T-helper 1 cell (primary cell): ENCODE data around the gene HSD17B2.
"Not testable (repeated sequence)": the region's sequence is repeated elsewhere in the genome, so short reads cannot be mapped to it uniquely, and the experiment has no call there.

Source experiments
- DNase-seq, 5 donors: peaks; one replicate each; pipeline ENCODE4 v3.0.0-alpha.2; 2012 to 2020

HSD17B2 gene

DNA sequence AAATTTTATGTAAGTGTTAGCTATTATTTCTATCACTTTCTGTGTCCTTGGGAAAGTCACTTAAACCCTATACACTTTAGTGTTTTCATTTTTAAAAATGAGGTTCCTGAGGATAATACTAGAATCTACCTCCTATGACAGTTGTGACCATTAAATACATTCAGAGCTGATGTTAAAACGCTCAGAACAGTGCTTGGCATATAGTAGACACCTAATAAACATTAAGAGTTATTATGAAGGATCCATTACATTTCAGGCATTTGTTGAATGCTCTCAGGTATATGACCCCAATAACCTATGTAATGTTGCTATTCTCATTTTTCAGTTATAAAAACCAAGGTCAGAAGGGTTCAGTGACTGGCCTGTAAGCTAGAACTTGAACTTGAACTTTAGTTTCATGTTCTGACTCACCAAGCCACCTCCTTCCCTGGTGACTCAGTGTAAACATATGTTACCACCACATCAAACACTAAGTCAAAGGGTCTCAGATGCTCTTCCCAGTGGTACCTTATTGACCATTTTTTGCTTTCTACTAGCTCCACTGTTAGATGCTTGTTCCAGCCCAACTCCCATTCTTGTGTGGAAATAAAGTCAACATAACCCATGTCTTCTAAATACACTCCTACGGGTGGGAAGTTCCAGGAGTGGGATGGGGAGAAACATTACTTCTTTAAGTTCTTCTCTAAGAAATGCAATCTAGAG, 47.6 kb downstream of the HSD17B2 start:
- peak in 1 of 5 donors; percentile 29 for DNase-seq

DNA sequence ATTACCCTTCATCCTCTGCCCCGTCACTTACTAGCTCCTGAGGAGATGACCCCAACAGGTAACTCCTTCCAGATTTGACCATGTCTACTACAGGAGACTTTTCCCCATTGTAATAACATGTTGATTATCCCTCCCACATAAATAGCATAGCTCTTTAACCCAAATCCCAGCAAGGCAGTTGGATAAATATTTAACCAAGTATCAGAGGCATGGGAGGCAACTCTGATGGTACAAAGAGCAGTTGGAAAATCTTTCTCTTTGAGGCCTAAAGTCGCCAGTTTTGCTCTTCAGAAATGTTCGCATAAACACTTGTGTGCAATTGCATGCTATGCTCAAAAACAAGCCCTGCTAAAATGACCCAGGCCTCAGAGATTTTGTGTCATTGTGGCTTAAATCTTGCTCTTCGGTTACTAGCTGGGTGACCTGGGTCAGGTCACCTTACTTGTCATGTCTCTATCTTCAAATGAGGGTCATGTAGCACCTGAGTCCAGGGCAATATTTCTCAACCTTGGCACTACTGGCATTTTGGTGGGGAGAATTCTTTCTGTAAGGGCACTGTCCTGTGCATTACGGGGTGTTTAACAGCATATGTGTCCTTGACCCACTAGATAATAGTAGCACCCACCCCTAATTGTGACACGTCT, 48.8 kb downstream of the HSD17B2 start:
- DNase-seq: no peak

DNA sequence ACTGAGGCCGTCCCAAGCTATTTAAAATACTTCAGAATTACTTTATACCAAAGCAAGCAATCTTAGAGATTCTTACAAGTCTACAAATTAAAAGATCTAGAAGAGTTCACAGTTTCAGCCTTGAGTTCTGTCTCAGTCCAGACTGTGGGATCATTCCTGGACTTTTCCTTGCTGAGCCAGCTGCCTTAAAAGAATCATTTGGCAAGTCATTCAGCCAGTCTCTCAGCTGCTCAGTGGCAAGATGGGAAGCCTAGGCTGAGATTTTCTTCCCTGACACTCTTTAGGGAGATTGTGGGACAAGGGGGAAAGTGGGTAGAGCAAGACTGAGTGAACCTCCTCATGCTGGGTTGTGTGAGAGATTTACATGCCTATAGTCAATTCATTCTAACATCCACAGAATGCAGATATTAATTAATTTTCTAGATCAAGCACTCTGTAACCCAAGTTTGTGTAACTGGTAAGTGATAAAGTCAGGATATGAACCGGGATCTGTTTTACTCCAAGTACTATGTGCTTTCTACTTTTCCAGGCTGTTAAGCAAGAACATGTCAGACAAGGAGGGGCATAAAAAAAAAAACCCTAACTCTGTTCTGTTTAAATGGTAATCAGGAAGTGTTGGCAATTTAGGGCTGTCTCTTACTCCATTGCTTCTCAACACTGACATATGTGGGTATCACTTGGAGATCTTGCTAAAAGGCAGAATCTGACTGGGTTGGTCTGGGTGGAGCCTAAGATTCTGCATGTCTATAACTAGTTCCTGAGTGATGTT, 50.1 kb downstream of the HSD17B2 start:
- DNase-seq: no peak

DNA sequence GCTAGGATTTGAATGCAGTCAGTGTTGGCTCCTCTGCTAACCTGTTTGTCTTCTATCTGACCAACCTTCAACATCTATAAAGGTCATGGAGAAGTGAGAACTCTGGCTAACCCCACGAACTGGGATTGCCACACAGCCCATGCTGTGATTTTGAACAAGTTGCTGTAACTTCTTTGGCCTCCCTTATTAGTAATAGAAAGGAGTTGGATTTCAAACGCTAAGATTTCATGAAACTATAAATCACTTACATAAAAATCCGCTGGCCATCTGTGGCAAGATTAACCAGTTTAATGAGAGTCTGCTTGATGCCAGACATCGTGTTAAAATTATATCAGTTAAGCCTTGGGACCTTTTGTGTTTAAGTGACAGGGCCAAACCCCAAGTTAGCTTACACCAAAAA, 53.4 kb downstream of the HSD17B2 start:
- DNase-seq: no peak

DNA sequence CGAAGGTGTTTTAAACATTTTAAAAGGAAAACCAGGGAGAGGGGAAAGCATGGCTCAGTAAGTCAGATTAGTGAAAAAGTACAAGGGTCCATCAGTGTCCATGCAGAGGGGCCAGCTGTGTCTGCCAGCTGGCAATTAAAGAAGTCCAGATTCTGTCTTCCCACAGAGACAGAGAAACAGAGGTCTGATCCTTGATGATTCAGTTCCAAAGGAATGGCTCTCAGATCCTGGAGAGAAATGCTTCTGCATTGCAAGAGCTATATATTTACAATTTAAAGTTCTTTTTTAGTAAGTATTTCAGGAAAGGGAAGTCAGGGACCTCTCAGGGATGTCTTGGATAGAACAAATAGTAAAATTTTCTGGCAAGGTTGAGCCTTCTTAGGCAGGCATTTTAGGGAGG, 56.2 kb downstream of the HSD17B2 start:
- no peak for DNase-seq

DNA sequence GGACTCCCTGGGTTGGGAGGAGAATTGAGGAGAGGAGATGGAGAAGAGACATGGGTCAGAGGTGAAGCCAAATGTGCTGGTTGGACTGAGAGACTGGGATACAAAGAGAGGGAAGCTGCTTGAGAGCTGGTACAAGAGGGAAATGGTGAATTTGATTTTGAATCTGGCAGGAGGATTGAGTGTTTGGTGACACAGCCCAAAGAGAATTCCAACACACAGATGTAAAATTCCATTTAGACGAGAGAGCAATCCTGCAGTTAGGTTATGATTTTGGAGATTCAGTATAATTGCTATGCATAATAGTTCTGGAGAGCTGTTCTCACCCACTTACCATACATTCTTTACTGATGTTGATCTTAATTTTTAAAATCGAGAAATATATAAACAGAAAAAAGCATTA, 57.7 kb downstream of the HSD17B2 start:
- DNase-seq: no peak

DNA sequence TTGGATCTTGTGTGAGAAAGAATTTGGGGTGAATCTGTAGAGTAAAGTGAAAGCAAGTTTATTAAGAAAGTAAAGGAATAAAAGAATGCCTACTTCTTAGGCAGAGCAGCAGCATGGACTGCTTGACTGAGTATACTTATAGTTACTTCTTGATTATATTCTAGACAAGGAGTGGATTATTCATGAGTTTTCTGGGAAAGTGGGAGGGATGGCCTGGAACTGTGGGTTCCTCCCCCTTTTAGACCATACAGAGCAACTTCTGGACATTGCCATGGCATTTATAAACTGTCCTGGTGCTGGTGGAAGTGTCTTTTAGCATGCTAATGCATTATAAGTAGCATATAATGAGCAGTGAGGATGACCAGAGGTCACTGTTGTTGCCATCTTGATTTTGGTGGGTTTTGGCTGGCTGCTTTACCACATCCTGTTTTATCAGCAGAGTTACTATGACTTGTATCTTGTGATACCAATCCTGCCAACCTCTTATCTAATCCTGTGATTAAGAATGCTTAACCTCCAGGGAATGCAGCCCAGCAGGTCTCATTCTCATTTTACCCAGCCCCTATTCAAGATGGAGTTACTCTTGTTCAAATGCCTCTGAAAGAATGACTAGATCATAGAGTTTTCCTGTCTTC, 58.7 kb downstream of the HSD17B2 start:
- no peak for DNase-seq

DNA sequence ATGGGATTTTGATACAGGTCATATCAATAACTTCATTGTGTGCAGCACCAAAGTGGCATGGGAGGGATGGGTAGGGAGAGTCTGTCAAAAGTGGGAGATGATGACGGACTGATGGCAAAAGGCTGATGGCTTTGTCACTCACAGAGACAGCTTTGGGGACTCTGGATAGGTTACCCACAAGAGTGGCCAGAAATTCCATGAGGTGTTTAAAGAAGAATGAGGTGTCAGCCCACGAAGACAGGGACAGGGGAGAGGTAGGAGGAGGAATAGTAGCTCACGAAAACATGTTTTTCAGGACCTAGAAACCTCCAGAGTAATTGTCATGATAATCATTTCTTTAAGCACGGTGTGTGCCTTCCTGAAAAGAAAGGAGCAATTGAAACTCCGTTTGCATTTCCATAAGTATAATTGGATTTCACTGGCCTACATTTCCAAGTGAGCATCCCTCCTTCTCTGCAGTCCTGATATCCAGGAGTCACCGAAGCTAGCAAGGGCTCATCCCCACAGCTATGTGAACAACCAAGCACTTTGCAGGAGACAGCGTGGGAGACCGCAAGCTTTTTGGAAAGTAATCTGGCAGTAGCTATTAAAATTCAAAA, 60.0 kb downstream of the HSD17B2 start:
- no peak for DNase-seq

DNA sequence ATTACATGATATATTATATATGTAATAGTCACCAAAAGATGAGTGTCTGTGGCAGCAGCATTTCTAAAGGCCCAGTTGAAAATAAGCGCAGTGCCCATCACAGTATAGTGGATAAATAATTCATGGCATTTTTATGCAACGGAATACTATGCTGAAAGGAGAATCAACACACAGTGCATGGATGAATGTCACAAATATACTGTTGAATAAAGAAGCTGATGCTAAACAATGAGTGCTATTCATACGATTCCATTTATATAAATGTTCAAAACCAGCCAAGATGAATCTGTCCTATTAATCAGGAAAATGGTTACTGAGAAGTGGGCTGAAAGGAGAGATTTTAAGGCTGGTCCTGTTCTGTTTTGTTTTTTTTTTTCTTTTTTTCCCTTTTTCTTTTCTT, 61.6 kb downstream of the HSD17B2 start:
- no peak for DNase-seq

DNA sequence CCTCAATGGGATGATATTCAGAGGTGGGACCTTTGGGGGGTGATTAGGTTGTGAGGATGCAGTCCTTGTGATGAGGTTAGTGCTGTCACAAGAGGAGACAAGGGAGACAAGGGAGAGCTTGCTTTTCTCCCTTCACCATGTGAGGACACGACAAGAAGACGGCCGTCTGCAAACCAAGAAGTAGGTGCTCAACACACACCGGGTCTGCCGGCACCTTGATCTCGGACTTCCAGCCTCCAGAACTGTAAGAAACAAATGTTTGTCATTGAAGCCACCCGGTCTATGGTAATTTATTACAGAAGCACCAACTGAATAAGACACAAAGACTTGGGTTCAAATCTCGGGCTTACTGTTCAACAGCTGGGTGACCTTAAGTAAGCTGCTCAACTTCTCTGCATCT, 70.1 kb downstream of the HSD17B2 start:
- no peak for DNase-seq

DNA sequence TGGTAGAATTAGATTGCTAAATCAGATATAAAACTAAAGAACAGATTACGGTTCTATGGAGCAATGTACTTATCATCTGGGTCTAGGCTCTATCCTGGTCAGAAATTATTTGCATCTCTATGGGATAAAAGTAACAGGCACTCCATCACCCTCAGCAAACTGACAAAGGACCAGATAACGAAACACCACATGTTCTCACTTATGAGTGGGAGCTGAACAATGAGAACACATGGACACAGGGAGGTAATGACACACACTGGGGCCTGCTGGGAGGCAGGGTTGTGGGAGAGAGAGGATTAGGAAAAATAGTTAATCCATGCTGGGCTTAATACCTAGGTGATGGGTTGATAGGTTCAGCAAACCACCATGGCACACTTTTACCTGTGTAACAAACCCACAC, 73.0 kb downstream of the HSD17B2 start:
- no peak for DNase-seq

DNA sequence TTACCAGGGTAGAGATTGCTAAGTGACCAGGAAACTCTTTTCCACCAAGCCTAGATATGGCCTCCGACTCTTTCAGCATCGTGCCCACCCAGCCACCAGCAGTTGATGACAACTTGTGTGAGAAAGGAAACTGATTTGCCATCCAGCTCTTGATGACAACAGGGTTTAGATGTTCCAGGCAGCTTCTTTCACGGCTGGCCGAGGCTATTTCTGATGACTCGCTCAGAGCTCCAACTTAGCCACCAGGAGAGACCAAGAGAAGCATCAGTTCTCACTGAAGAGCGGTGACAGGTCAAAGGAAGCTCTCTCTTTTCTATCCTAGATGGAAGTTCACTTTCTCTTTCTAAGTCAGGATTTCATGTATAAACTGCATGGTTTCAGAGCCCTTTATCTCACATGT, 73.7 kb downstream of the HSD17B2 start:
- no peak for DNase-seq

DNA sequence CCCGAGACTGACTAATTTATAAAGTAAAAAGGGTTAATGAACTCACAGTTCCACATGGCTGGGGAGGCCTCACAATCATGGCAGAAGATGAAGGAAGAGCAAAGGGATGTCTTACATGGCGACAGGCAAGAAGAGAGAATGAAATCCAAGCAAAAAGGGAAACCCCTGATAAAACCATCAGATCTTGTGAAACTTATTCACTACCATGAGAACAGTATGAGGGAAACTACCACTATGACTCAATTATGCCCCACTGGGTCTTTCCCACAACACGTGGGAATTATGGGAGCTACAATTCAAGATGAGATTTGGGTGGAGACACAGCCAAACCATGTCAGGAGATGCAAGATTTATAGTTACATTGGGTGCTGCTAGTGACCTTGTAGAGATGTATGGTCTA, 74.2 kb downstream of the HSD17B2 start:
- not testable (repeated sequence) for DNase-seq

DNA sequence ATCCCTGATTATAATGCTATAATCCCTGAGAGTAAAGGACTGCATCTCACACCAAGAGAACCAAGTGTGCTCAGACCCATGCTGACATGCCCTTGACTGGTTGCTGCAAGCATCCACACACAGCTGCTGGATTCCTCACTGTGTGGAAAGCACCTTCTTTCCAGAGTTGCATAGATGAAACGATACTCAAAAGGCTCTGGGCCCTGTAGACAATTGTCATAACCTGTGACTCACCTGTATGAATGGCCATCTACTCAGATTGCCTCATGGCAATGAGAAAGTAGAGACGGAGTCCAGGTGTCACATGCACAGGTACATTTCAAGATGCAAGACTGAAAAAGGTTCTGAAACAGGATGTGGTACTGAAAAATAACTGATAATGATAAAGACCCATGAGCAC, 76.9 kb downstream of the HSD17B2 start:
- DNase-seq: no peak

DNA sequence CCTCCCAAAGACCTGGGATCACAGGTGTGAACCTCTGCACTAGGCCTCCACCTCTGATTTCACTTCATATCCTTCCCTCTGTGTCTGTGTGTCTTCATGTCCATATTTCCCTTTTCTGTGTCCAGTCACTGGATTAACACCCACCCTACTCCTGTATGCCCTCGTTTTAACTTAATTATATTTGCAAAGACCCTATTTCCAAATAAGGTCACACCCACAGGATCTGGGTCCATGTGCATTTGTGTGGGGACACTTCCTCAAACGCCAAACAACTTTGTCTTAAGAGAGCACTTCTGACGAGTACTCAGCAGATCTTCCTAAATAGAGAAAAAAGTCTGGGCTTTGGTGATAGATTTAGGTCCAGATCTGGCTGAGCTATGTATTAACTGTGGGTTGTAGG, 78.7 kb downstream of the HSD17B2 start:
- DNase-seq: no peak

DNA sequence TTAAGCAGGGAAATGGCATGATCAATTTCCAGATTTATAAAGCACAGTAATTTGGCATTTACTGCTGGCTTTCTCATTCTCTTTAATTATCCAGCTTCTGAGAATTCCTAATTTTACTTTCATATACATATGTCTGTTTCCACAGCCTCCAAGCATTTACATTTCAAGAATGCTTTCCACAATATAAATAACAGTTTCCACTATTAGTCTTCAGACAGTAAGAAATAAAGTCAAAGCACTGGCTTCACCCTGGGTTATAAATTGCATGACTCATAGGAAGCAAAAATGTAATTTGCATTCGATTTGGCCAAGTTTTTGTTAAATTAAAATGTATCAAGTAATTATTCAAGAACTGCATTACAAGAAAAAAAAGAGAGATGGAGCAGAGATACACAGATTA, 81.5 kb downstream of the HSD17B2 start:
- DNase-seq: no peak

DNA sequence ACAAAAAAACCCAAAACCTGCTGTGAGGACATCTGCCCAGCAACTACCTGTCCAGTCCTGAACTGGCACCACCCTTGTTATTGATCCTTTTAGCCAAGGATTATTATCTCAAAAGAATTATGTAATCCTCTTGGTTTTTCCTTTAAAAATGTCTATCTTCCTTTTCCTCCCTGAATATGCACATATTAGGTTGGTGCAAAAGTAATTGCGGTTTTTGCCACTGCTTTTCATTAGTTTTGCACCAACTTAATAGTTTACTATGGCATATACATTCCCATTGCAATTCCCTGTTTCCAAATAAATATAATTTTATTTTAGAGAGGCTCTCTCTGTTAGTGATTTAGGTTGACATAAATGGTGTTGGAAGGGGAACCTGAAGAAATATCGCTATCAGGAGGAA, 83.7 kb downstream of the HSD17B2 start:
- DNase-seq: no peak

DNA sequence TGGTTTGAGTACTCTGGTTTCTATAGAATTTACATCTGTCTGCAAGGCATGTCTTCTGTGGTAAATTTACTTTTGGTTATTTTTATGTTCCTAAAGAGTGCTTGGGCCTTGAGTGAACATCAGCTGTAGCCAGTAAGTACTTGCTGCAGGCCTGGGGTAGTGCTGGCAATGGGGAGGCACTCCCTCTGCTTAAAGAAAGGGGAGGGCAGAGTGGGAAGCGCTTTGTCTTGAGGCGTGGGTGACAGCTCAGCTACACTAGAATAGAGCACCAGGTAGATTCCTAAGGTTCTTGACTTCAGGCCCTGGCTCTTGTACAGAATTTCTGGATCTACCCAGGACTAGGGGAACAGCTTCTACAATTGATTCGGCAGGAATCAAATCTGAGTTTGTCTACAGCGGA, 84.4 kb downstream of the HSD17B2 start:
- DNase-seq: no peak

DNA sequence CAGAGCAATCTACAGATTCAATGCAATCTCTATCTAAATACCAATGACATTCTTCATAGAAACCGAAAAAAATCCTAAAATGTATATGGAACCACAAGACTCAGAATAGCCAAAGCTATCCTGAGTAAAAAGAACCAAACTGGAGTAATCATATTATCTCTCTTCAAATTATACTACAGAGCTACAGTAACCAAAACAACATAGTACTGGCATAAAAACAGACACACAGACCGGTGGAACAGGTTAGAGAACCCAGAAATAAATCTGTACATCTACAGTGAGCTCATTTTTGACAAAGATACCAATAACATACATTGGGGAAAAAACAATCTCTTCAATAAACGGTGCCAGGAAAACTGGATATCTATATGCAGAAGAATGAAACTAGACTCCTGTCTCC, 89.6 kb downstream of the HSD17B2 start:
- DNase-seq: no peak

DNA sequence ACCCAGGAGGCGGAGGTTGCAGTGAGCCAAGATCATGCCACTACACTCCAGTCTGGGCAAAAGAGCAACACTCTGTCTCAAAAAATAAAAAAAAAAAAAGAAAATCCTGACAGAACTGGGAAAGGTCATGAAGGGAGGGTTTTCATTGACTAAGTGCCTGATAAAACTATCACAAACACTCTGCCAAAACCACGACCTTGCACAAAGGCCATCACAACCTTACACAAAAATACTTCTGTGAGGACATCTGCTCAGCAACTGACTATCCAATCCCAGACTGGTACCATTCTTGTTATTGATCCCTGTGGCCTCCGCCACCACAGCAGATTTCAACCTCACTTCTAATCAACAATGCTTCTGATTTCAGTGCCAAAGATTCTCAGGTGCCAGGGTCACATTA, 94.8 kb downstream of the HSD17B2 start:
- DNase-seq: no peak

DNA sequence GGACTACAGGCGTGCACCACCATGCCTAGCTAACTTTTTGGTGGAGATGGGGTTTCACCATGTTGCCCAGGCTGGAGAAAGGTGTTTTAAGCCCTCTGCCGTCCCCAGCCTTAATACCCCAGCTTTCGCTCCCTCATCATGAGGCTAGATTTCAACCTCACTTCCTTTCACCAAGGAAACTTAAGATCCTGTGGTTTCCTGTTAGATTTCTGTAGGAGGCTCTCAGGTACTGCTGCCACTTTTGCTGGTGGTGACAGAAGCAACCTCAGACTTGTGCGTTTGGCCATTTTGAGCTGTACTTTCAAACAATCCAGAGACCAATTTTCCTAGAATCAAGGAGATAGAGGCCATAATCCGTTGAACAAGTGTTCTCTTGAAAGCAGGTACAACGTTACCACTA, 98.7 kb downstream of the HSD17B2 start:
- DNase-seq: peak in 1 of 5 donors; percentile 40

DNA sequence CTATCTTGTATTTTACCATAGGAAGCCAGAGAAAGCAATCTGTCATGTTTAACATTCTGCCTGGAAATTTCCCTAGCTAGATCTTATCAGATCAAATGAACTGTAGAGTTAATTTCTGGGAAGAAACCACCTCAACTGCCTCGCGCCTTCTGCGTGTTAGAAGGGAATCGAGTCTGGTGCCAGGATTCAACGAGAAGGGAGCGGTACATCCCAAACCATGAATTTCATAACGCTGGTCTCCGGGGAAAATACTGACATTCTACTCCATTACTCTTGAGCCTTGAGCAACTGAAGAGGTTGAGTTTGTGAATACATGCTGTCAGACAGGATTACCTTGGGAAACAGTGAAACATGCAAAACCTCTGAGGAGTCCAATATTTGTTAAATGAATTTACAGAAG, 99.8 kb downstream of the HSD17B2 start:
- DNase-seq: no peak

DNA sequence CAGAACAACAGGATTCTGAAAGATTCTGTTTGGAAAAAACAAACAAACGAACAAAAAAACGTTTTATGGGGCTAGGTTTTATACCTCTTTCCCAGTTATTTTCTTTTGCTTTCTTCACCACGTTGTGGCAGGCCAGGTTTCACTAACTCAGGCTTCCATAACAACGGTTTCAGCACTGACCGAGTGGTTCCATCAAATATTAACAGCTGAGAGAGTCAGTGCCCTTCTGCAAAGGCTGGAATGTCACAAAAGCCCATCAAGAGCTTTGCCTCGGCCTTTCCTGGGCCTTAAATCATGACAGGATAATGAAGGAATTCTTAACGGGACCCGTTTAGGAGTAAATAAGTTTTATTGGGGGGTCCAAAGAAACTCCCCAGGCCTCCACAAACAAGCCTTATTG, 100.8 kb downstream of the HSD17B2 start:
- no peak for DNase-seq
